ENCODE results near the gene CYLC2.

Gene CYLC2, protein sequence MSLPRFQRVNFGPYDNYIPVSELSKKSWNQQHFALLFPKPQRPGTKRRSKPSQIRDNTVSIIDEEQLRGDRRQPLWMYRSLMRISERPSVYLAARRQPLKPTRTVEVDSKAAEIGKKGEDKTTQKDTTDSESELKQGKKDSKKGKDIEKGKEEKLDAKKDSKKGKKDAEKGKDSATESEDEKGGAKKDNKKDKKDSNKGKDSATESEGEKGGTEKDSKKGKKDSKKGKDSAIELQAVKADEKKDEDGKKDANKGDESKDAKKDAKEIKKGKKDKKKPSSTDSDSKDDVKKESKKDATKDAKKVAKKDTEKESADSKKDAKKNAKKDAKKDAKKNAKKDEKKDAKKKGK

DNA sequence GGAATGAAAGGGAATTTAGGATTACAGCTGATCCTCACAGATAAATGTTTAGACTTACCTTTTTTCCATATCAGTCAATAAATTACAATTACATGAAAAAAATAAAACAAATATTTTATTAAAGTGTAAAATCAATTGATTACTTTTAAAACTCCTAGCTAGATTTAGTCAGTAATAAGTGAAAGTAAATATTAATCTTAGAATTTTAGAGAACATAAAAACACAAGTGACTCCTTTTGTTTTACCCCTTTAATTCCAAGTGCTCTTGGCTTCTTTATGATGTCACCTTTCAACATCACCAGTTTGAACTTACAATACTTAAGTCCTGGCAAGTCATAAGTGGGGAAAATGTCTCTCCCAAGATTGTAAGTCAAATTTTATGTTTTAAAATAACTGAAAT, at the start of gene CYLC2:
TSS of gene CYLC2 (plus strand) at position 301 of the 400 bp plus-strand sequence. CDS start at position 349, 48 bp downstream.
- no peak for DNase-seq

DNA sequence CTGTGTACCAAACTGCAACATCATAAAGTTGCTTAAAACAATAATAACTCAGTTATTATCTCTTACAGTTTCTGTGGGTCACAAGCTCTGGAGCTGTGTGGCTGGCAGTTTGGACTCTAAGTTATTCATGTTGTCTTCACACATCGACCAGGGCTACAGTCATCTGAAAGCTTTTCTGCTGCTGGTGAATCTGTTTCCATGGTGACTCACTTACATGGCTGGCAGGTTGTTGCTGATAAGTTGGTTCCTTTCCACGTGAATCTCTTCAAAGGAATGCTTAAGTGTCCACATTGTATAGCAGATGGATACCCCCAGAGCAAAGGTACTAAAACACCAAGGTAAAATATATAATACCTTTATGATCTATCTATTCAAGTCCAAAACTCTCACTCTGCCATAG, 44.8 kb upstream of the CYLC2 start:
- no peak for DNase-seq

DNA sequence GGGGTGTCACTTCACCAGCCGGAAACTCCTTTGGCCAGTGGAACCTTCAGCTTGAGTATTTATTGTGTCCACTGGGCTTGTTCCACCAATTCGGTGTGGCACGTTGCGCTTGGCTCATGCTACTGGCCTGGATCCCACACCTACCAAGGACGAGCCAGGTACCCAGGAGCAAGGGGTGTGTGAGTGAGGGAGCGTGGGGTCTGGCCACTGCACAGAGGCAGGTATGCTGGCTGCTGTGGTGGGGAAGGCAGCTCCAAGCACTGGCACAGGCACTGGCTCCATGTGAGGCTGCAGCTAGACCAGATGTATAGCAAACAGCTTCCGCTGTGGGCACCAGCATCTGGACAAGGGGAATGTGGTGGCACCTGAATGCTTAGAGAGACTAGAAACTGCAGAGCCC, 28.1 kb upstream of the CYLC2 start:
- DNase-seq: no peak

DNA sequence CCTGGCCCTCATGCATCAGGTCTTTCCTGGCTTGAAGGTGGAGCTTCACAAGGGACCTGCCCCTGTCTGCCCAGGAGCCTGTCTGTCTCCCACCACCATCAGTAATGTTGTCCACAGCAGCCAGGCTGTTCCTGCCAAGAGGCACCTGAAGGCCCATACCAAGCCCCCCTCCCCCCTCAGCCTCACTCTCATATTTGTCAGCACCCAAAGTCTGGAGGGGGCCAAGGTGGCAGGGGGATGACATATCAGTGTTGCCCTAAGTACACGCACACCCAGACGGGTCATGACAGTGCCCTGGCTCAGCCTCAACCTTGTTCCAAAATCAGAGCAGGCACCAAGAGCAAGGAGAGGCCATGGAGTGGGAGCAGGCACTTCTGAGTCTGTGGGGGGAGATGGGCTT, 27.2 kb upstream of the CYLC2 start:
- DNase-seq: no peak

DNA sequence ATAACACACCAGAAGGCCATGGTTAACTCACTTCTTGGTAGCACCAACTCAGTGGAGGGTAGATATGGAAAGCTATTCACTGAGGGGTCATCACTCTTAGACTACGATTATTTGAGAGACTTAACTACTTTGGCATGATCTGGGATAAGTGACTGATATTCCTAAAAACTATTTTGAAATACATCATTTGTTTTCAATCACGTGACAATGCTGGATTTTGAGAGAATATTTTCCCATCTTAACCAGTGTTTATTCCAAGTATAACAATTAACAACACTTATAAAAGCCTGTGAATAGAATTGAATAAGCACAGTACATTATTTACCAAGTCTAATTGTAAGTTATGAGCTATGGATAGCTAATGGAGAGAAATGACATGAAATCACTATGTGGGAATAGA, 22.4 kb upstream of the CYLC2 start:
- DNase-seq: no peak

DNA sequence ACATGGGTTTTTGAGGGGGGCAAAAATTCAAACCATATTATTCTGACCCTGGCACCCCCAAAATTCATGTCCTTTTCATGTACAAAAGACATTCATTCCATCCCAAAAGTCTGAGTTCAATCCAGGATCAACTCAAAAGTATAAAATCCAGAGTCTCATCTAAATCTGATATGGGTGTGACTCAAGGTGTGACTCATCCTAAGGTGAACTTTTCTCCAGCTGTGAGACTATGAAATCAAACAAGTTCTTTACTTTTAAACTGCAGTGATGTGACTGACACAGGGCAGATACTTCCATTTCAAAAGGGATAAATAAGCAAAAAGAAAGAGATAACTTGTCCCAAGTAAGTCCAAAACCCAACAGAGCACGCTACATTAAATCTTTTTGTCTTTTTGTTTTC, 20.6 kb upstream of the CYLC2 start:
- no peak for DNase-seq

DNA sequence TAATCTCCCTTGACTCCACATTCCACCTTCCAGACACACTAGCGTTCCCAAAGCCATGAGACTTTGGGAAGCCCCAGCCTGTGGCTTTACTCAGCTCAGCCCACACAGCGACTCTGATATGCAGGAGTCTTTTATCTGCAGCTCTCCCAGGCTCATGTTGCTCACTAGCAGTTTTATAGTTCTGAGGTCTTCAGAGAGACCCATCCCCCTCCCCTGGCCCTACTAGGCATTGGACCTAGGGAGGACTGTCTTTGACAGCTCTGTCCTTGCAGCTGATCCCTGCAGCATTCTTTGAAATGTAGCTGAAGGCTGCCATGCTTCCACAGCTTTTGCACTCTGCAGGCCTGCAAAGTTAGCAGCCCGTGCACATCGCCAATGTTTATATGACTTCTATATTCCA, 19.9 kb upstream of the CYLC2 start:
- DNase-seq: no peak

DNA sequence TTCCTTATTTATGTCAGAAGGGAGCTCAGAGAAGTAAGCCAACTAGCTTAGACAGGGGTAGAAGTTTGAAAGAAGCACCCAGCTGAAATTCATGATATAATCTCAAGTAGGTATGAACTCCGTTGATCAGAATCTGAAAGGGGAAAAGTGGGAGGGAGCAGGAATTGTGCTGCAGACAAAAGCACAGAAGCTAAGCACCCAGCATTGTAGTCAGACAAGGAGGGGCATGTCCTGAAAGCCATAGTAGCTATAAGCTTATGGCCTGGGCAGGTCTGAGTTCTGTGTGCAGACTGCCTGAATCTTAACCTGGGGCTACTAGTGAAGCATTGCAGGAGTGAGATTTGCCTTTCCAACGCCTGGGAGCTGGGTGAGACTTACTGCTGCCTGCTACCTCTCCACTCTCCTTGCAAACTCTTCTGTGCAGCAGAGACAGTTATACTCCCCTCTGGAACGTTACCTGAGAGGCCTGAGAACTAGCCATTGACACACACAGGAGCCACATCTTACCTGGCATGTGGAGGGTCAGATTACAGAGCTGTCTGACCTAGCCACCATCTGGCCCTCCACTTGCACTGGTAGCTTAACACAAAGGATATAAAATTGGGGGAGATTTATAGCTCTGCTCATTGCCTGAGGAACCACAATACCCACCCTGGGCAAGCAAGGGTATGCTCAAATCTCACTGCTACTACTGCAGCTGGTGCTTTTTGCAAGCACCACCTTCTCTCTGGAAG, 9.8 kb upstream of the CYLC2 start:
- DNase-seq: peak; percentile 52

DNA sequence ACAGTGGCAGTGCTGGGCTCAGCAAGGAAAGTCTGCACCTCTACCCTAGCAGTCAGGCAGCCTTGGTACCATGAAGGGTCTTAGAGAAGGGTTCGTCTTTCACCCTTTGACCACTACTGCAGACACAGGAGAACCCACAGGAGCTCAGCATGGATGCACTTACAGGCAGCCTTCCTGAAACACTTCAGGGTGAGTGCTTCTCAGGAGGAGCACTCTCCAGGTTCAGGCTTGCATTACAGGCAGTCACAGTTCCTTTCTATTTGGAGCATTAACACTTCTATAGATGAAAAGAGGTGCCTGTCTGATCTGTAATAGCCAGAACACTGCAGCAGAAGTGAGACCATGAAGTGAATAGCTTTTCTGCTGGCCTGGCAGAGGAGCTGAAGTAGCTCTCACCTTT, 8.7 kb upstream of the CYLC2 start:
- DNase-seq: no peak

DNA sequence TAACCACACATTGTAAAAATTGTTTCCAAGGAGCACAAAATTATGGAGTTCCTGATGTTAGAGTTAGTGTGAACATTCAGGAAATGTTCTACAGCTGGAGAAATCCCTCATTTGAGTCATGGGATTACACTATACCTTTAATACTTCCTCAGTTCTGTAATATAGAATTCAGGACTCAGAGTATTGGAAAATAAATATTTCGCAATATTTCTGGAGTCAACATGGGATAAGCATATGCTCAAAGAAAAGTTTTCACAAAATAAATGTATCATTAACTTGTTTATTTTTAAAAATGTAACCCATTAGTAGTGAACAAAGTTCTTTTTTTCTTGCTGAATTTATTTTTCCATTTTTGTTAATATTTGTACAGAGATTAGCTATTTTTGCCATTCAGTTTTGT, 8.6 kb downstream of the CYLC2 start:
- no peak for DNase-seq

DNA sequence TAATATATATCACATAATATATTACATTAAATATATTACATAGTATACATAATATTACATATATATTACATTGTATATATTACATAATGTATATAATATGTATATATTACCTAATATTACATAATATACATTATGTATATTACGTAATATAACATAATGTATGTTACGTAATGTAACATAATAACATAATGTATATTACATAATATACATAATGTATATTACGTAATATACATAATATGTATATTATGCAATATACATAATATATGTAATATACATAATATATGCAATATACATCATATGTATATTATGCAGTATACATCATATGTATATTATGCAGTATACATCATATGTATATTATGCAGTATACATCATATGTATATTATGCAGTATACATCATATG, 19.1 kb downstream of the CYLC2 start:
- no peak for DNase-seq

DNA sequence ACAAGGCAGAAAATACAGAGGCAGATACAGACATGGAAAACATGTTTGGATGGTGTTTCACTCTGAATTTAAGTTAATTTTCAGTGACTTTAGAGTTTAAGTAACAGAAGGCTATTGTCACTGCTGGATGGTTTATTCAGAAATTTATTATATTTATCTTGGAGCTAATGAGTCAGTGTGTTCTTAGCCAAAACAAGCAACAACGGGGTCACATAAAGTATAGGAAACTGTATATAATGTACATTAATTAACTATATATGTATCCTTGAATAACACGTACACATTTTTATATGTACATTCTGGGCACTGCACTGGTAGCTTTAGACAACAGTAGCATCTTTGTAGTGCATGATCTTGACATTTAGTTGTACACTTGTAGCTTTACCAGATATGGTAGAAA, 30.7 kb downstream of the CYLC2 start:
- DNase-seq: no peak

DNA sequence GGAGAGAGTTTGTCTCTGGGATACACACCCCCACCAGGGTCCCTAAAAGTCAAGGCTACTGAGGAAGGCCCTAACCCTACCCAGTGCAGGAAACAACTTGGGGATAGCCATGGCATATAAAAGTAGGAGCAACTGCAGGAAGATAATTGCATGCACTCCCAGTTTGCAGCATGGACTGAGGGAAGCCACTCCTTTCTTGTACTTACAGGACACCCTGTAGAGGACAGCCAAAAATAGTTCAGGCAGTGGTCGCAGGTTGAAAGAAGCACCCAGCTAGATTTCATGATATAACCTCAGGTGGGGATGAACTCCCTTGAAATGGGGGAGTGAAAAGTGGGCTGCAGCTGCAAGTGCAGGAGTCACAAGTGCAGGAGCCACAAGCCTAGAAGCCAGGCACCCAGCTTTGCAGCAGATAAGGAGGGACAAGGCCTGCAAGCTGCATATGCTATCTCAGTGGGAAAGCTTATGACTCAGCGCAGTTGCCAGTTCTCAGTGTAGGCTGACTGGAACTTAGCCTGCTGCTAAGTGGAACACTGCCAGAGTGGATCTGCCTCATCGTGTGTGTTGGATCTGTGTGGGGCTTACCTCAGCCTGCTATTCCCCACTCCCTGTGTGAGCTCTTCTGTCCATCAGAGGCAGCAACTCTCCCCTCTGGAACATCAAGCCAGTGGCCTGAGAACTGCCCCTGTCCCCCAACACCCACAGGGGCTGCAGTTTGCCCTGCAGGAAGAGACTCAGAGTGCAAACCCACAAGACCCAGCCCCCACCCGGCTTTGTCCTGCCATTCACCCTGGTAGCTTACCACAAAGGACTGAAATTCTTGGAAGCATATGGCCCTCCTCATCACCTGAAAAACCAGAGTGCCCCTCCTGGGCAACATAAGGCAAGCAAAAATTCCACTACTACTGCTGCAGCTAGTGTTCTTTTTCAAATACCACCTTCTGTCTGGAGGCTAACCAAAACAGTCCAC, 42.7 kb downstream of the CYLC2 start:
- no peak for DNase-seq

DNA sequence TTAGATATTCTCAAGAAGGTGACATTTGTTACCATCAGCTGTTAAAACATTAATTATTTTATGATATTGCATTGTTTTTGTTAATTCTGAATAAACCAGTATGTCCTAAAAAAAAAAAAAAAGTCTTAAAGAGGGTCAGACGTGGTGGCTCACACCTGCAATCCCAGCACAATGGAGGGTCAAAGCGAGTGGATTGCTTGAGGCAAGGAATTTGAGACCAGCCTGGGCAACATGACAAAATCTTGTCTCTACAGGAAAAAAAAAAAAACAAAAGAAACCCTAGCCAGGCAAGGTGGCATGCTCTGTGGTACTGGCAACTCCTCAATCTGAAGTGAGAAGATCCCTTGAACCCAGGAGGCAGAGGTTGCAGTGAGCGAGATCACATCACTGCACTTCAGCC, 46.8 kb downstream of the CYLC2 start:
- DNase-seq: no peak

Measured in NCI-H524 treated with DMSO at 0.1 percent for 48 hours (cell line).